Activated naive CD8-positive, alpha-beta T cell treated with anti-CD3 and anti-CD28 coated beads for 36 hours (primary cell): Measurements from ENCODE around the gene PRX. TPM values are rescaled to one million over a fixed set of nuclear protein-coding genes. Genes with fewer than 3 reads are reported as not detected.
A peak's percentile ranks its signal among the peaks of the same experiment; 100 is the strongest.

ENCODE experiments used
- DNase-seq: peaks from one replicate; pipeline ENCODE4 v3.0.0; 2021
- H3K27ac Mint-ChIP-seq: one replicate; pipeline ENCODE4 v1.8.0; 2022; ENCODE audit warnings: mild to moderate bottlenecking, moderate library complexity, mixed read lengths
- H3K27me3 Mint-ChIP-seq: one replicate; pipeline ENCODE4 v1.8.0; 2022; ENCODE audit warnings: mild to moderate bottlenecking, mixed read lengths
- H3K36me3 Mint-ChIP-seq: one replicate; pipeline ENCODE4 v1.8.0; 2021; ENCODE audit warnings: mild to moderate bottlenecking, mixed read lengths
- H3K4me1 Mint-ChIP-seq: one replicate; pipeline ENCODE4 v1.8.0; 2021; ENCODE audit warnings: mixed read lengths
- H3K4me3 Mint-ChIP-seq: one replicate; pipeline ENCODE4 v1.8.0; 2022; ENCODE audit warnings: mild to moderate bottlenecking, moderate library complexity, mixed read lengths
- H3K9me3 Mint-ChIP-seq: one replicate; pipeline ENCODE4 v1.8.0; 2022; ENCODE audit warnings: mixed read lengths
- total RNA-seq, 2 experiments: library from RNA; stranded (reverse); gene quantifications; one replicate each; pipeline ENCODE4 v1.2.3, GENCODE V29; 2021

PRX gene
- total RNA-seq, 2 experiments from 2014 or later: 0.64 to 0.84 TPM

GRCh38 chr19:40356681-40357595, 56.2 kb downstream of the PRX start:
- no peak for DNase-seq
- Mint-ChIP-seq H3K4me1 (peaks cover 22% of the 10 kb centered on the region), H3K36me3 (peaks cover 2% of the 10 kb centered on the region), H3K9me3 (no peaks in the 10 kb centered on the region), H3K27ac (peak overlapping the region; percentile 4), H3K4me3 (no peak overlapping the region), H3K27me3 (no peaks in the 10 kb centered on the region)

DNA sequence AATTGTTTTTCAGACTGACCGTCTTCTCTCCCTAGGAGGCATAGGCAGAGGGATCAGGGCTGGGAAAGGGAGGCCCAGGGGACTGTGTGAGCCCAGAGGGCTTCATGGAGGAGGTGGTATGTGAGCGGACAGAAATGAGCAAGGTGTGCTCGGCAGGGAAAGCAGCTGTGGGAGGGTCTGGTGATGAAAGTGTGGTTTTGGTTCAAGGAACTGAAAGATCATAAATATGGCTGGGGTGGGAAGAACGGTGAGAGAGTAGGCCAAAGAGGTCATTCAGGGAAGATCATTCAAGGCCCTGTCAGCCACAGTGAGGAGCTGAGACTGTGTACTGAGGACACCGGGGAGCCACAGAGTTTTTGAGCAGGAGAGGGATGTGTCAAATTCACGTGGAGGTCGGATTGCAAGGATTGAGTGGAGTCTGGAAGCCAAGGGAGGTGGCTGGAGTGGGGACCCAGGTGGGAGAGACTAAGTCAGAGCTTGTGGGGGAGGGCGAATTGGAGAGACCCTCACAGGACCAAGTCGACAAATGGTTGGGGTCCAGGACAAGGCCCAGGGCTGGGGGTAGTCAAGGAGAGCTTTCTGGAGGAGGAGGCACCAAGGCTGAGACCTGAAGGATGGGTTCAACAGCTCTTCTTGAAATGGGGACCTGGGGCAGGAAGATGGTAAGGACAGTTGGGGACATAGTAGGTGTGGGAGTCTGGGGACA, 57.0 kb downstream of the PRX start:
- DNase-seq: no peak
- Mint-ChIP-seq H3K27me3 (no peaks in the 10 kb centered on the region), H3K36me3 (peaks cover 2% of the 10 kb centered on the region), H3K27ac (peak overlapping the region; percentile 4), H3K4me3 (no peak overlapping the region), H3K4me1 (peaks cover 21% of the 10 kb centered on the region), H3K9me3 (no peaks in the 10 kb centered on the region)

GRCh38 chr19:40348961-40349507, 64.1 kb downstream of the PRX start:
- no peak for DNase-seq
- no peaks in the 10 kb centered on the region for H3K27me3 Mint-ChIP-seq
- peaks cover 2% of the 10 kb centered on the region for H3K36me3 Mint-ChIP-seq
- peak overlapping the region; percentile 87 for H3K4me3 Mint-ChIP-seq
- peak overlapping the region; percentile 77 for H3K27ac Mint-ChIP-seq
- no peaks in the 10 kb centered on the region for H3K9me3 Mint-ChIP-seq
- H3K4me1 Mint-ChIP-seq: peaks cover 4% of the 10 kb centered on the region

DNA sequence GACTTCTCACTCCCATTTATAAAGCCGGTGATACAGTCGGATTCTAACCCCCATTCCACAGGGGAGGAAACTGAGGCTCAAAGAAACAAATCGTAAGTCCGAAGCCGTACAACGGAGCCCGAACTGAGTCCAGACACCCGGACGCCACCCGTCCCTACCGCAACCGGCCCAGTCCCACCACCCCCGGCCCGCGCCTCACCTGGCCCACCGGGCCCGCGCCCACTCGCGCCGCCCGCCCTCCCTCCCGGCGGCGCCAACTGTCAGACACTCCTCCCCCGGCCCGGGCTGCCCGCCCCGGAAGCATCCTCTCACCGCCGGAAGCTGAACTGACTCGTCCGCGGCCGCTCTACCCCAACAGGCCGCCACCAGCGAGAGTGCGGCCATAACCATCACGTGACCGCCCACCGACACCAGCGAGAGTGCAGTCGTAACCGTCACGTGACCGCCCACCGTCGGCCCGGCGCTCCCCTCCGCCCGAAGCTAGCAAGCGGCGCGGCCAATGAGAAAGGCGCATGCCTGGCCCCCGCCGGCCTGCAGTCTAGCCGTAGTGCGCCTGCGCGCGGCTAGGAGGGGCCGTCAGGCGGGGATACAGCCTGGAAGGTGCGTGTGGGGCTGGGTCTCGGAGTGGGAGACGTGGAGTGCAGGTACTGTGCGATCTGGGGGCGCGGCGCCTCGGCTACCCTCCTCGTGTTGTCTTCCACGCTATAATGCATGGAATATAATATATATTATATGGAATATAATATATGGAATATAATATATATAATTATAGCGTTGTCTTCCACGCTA, 64.9 kb downstream of the PRX start, which contains the start of the genes C19orf47 and PLD3:
C19orf47 (minus strand) TSS at position 273 of the 789 bp plus-strand sequence. CDS start 6,540 bp downstream, outside the sequence.
PLD3 (plus strand) TSS at position 571 of the 789 bp plus-strand sequence. CDS start 17,789 bp downstream, outside the sequence.
- no peaks in the 10 kb centered on the region for H3K27me3 Mint-ChIP-seq

GRCh38 chr19:40344422-40344821, 68.8 kb downstream of the PRX start:
- DNase-seq: no peak
- Mint-ChIP-seq H3K9me3 (no peaks in the 10 kb centered on the region), H3K36me3 (peaks cover 7% of the 10 kb centered on the region), H3K4me1 (peaks cover 2% of the 10 kb centered on the region), H3K4me3 (no peak overlapping the region), H3K27ac (no peak overlapping the region), H3K27me3 (no peaks in the 10 kb centered on the region)

More for the DNA sequence above, 64.9 kb downstream of the PRX start, which contains the start of the genes C19orf47 and PLD3:
- Mint-ChIP-seq H3K4me1 (peaks cover 4% of the 10 kb centered on the region), H3K4me3 (peak within 1 kb of the TSS; percentile 87), H3K27ac (peak within 1 kb of the TSS; percentile 77), H3K36me3 (peaks cover 2% of the 10 kb centered on the region), H3K9me3 (no peaks in the 10 kb centered on the region)
- DNase-seq: peak; percentile 100

Other genes with a start within 250 kb of the PRX start
- 1 to 10 TPM; 8.3 to 9.3 TPM for gene MAP3K10, start 222.0 kb downstream of the PRX start, total RNA-seq
- not detected for gene TTC9B, start 195.0 kb downstream of the PRX start, total RNA-seq
- gene CCNP, start 186.7 kb downstream of the PRX start, total RNA-seq: not detected
- gene AKT2, start 128.0 kb downstream of the PRX start, total RNA-seq: 100 to 1,000 TPM; 139 to 141 TPM
- gene C19orf47, start 65.0 kb downstream of the PRX start, total RNA-seq: 10 to 100 TPM; 26.1 to 28.1 TPM
- 10 to 100 TPM; 41.8 to 44.2 TPM for gene PLD3, start 64.7 kb downstream of the PRX start, total RNA-seq
- gene HIPK4, start 23.2 kb downstream of the PRX start, total RNA-seq: not detected
- gene SERTAD1, start 12.6 kb upstream of the PRX start, total RNA-seq: 1 to 10 TPM; 10.0 TPM
- 1 to 10 TPM; 4.4 to 5.3 TPM for gene SERTAD3, start 31.0 kb upstream of the PRX start, total RNA-seq
- gene BLVRB, start 52.4 kb upstream of the PRX start, total RNA-seq: 10 to 100 TPM; 15.1 to 15.2 TPM
- gene SPTBN4, start 53.6 kb upstream of the PRX start, total RNA-seq: 1 to 10 TPM; 1.1 to 2.9 TPM
- gene SHKBP1, start 163.5 kb upstream of the PRX start, total RNA-seq: 10 to 100 TPM; 71.1 to 74.5 TPM
- gene LTBP4, start 188.0 kb upstream of the PRX start, total RNA-seq: 100 to 1,000 TPM in 1 of 2 experiments, 10 to 100 TPM in 1; 99.3 to 102 TPM